Smooth muscle cell (in vitro differentiated cells): ENCODE measurements around the gene PML. TPM values are rescaled to one million over a fixed set of nuclear protein-coding genes. Genes with fewer than 3 reads are reported as not detected.

Experiments
- DNase-seq: peaks from one replicate; lab custom pipeline; 2025; ENCODE audit not compliant: unreplicated experiment; lab: John Stamatoyannopoulos, UW
- H2AFZ ChIP-seq: fragments of 200-600 bp; sonication (generic); 2 replicates; pipeline ENCODE4 v1.6.0; 2016; ENCODE audit warnings: antibody characterized with exemption, low read depth, mild to moderate bottlenecking
- H3F3A ChIP-seq: fragments of 200-600 bp; sonication (generic); 2 replicates; pipeline ENCODE4 v1.6.0; 2017; ENCODE audit warnings: antibody characterized with exemption, low read depth
- H3K27ac ChIP-seq: fragments of 200-600 bp; sonication (generic); 2 replicates; pipeline ENCODE4 v1.5.1; 2016; ENCODE audit warnings: low read depth, mild to moderate bottlenecking
- H3K27me3 ChIP-seq: fragments of 200-600 bp; sonication (generic); 2 replicates; pipeline ENCODE4 v1.6.1; 2016; ENCODE audit warnings: low read depth, mild to moderate bottlenecking
- H3K36me3 ChIP-seq: fragments of 200-600 bp; sonication (generic); 2 replicates; pipeline ENCODE4 v1.5.1; 2016; ENCODE audit warnings: low read depth
- H3K4me1 ChIP-seq: fragments of 200-600 bp; sonication (generic); 2 replicates; pipeline ENCODE4 v1.5.1; 2016; ENCODE audit warnings: low read depth
- H3K4me2 ChIP-seq: fragments of 200-600 bp; sonication (generic); 2 replicates; pipeline ENCODE4 v1.6.0; 2016; ENCODE audit warnings: mild to moderate bottlenecking
- H3K4me3 ChIP-seq: fragments of 200-600 bp; sonication (generic); 2 replicates; pipeline ENCODE4 v1.5.1; 2016; ENCODE audit warnings: mild to moderate bottlenecking
- H3K79me2 ChIP-seq: fragments of 200-600 bp; sonication (generic); 2 replicates; pipeline ENCODE4 v1.6.0; 2016; ENCODE audit warnings: low read depth, mild to moderate bottlenecking
- H3K9ac ChIP-seq: fragments of 200-600 bp; sonication (generic); 2 replicates; pipeline ENCODE4 v1.6.0; 2016; ENCODE audit warnings: low read depth
- H3K9me3 ChIP-seq: fragments of 200-600 bp; sonication (generic); replicated peaks from 2 replicates; pipeline ENCODE4 v1.5.1; 2016; ENCODE audit warnings: low read depth
- H4K20me1 ChIP-seq: fragments of 200-600 bp; sonication (generic); 2 replicates; pipeline ENCODE4 v1.6.0; 2016; ENCODE audit warnings: low read depth
- CTCF ChIP-seq: fragments of 200-600 bp; sonication (generic); IDR thresholded peaks from 2 replicates; pipeline ENCODE4 v1.5.1; 2017; ENCODE audit warnings: borderline replicate concordance, mild to moderate bottlenecking, antibody characterized with exemption; ENCODE audit not compliant: insufficient read depth, poor library complexity, severe bottlenecking
- WGBS: methylation state at CpG from one replicate; pipeline ENCODE4 v1.1.7; 2016; ENCODE audit warnings: low lambda C conversion rate; 5-methylcytosine and 5-hydroxymethylcytosine counted together
- polyA plus RNA-seq: library from polyadenylated mRNA; unstranded; fragments of >200 nt; fragmentation: Nextera tagmentation; extraction: Ambion mirVana; gene quantifications from 2 replicates; pipeline ENCODE4 v1.2.1, GENCODE V29; 2016
- total RNA-seq: library from RNA; depleted of rRNA; stranded (reverse); fragments of >200 nt; gene quantifications from 2 replicates; pipeline ENCODE4 v1.2.3, GENCODE V29; 2014

Gene PML
- total and polyA plus RNA-seq, 2 experiments from 2014 or later: 33.7 to 34.1 TPM

- Histone ChIP-seq H3K4me1 (peaks cover 17% of the 10 kb centered on the region), H3K4me2 (no peak overlapping the region), H4K20me1 (no peaks in the 10 kb centered on the region), H3K4me3 (no peak overlapping the region), H2AFZ (no peak overlapping the region), H3K9me3 (no peaks in the 10 kb centered on the region), H3K9ac (no peak overlapping the region), H3K27ac (peak overlapping the region; percentile 67), H3K36me3 (no peaks in the 10 kb centered on the region), H3F3A (peaks cover 19% of the 10 kb centered on the region), H3K79me2 (no peaks in the 10 kb centered on the region), H3K27me3 (no peaks in the 10 kb centered on the region)
- TF ChIP-seq CTCF: no peak
- DNase-seq: no peak
- 90% methylated on average over 10 of the region's 10 CpGs for WGBS
These were observed 45.0 kb upstream of the PML start for GRCh38 chr15:73949496-73949895.

DNA sequence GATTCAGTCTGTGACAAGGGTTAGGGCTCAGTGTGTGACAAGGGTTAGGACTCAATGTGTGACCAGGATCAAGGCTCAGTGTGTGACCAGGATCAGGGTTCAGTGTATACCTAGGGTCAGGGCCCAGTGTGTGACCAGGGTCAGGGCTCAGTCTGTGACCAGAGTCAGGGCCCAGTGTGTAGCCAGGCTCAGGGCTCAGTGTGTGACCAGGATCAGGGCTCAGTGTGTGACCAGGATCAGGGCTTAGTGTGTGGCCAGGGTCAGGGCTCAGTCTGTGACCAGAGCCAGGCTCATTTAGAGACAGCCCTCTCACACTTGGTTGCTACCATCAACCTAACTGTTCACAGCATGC, 44.1 kb upstream of the PML start:
- H4K20me1 ChIP-seq: no peaks in the 10 kb centered on the region
- H3K4me3 ChIP-seq: no peak overlapping the region
- peak overlapping the region; percentile 67 for H3K27ac ChIP-seq
- peaks cover 15% of the 10 kb centered on the region for H3K4me1 ChIP-seq
- no peaks in the 10 kb centered on the region for H3K9me3 ChIP-seq
- no peak for TF ChIP-seq CTCF
- H3F3A ChIP-seq: peaks cover 14% of the 10 kb centered on the region
- H3K27me3 ChIP-seq: no peaks in the 10 kb centered on the region
- H3K36me3 ChIP-seq: no peaks in the 10 kb centered on the region
- H3K9ac ChIP-seq: no peak overlapping the region
- no peak overlapping the region for H3K4me2 ChIP-seq
- no peaks in the 10 kb centered on the region for H3K79me2 ChIP-seq
- no peak overlapping the region for H2AFZ ChIP-seq
- no peak for DNase-seq

DNA sequence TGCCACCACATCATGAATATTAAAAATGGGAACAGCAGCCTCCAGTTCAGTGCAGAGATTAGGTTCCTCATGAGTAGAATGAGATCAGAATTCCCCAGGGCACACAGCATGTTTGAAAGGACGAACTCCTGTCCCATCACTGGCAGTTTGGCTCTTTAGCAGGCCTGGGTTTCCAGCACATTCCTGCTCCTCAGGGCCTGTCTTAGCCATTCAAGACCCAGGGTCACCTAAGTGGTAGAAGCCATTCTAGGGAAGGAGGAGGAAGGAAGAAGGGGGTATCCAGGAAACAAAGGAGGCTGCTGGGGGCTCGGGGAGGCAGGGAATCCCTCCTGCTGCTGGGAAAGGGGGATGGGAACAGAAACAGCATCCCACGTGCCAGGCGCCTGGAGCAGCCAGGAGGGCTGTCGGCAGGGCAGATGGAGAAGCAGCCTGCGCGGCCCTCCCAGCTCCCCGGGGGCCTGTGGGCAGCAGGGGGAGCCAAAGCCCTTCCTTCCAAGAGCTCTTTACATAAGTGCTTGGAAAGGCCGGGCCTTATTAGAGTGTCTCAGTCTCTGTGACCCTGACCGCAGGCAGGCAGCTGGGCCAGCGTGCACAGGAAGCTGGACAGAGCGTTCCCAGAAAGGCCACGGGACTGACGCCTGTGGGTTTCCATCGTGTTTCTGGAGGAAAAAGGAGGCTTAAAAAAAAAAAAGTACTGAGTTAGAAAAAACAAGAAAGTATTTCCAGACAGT, 43.5 kb upstream of the PML start:
- H3K4me2 ChIP-seq: peak overlapping the region; percentile 58
- H2AFZ ChIP-seq: no peak overlapping the region
- H3K36me3 ChIP-seq: no peaks in the 10 kb centered on the region

More for the DNA sequence above, 43.5 kb upstream of the PML start:
- 6% methylated on average over 15 of the region's 15 CpGs for WGBS
- Histone ChIP-seq H3K4me1 (peaks cover 15% of the 10 kb centered on the region), H4K20me1 (no peaks in the 10 kb centered on the region), H3K79me2 (no peaks in the 10 kb centered on the region), H3K9me3 (no peaks in the 10 kb centered on the region), H3K4me3 (no peak overlapping the region), H3K9ac (peak overlapping the region; percentile 61), H3K27me3 (no peaks in the 10 kb centered on the region), H3F3A (peaks cover 12% of the 10 kb centered on the region), H3K27ac (peak overlapping the region; percentile 86)
- DNase-seq: peak; percentile 70
- TF ChIP-seq CTCF: peak; percentile 72
